WTC11 (cell line): ENCODE data around the gene ZNF526. TPM values are rescaled to one million over a fixed set of nuclear protein-coding genes. Genes with fewer than 3 reads are reported as not detected.
A peak's percentile ranks its signal among the peaks of the same experiment; 100 is the strongest.

Experiments used
- ATAC-seq: fragments of 200-7000 bp; cut with Tn5 transposase; 2 replicates; pipeline ENCODE4 v1.10.0; 2021; ENCODE audit warnings: mild to moderate bottlenecking, moderate library complexity
- CTCF ChIA-PET: fragments of 300-600 bp; sonication (Branson Sonifier 250); formaldehyde crosslinking; loops from one replicate; lab custom pipeline; 2021; ENCODE audit warnings: antibody characterized with exemption; lab: Charles Lee
- POLR2A ChIA-PET: fragments of 350-600 bp; sonication (Branson Sonifier 250); formaldehyde crosslinking; loops from one replicate; lab custom pipeline; 2021; ENCODE audit warnings: antibody characterized with exemption; lab: Charles Lee
- DNase-seq: peaks from one replicate; pipeline ENCODE4 v3.0.0; 2021; ENCODE audit warnings: low spot score
- H3K27ac Mint-ChIP-seq: 2 replicates; pipeline ENCODE4 v1.8.0; 2021; ENCODE audit warnings: mixed read lengths
- H3K27me3 Mint-ChIP-seq: 2 replicates; pipeline ENCODE4 v1.8.0; 2021; ENCODE audit warnings: low read depth, mild to moderate bottlenecking, moderate library complexity, mixed read lengths
- H3K36me3 Mint-ChIP-seq: 2 replicates; pipeline ENCODE4 v1.8.0; 2021; ENCODE audit warnings: mixed read lengths
- H3K4me1 Mint-ChIP-seq: 2 replicates; pipeline ENCODE4 v1.8.0; 2022; ENCODE audit warnings: mixed read lengths
- H3K4me3 Mint-ChIP-seq: 2 replicates; pipeline ENCODE4 v1.8.0; 2021; ENCODE audit warnings: mild to moderate bottlenecking, moderate library complexity, mixed read lengths
- H3K9me3 Mint-ChIP-seq: 2 replicates; pipeline ENCODE4 v1.8.0; 2021; ENCODE audit warnings: mixed read lengths
- ATF2 ChIP-seq: sonication (generic); formaldehyde crosslinking; IDR thresholded peaks from 2 replicates; pipeline ENCODE4 v1.8.1; 2022; ENCODE audit warnings: low read depth, missing genetic modification reagents, borderline replicate concordance
- CREM ChIP-seq: sonication (generic); formaldehyde crosslinking; IDR thresholded peaks from 2 replicates; pipeline ENCODE4 v1.8.1; 2022; ENCODE audit warnings: mild to moderate bottlenecking, missing genetic modification reagents, moderate library complexity
- ETV6 ChIP-seq: sonication (generic); formaldehyde crosslinking; IDR thresholded peaks from 2 replicates; pipeline ENCODE4 v1.8.1; 2022; ENCODE audit warnings: mild to moderate bottlenecking, missing genetic modification reagents
- FOXK1 ChIP-seq: sonication (generic); formaldehyde crosslinking; IDR thresholded peaks from 2 replicates; pipeline ENCODE4 v1.8.0; 2022; ENCODE audit warnings: mild to moderate bottlenecking, moderate library complexity, missing genetic modification reagents
- FOXP1 ChIP-seq: sonication (generic); formaldehyde crosslinking; IDR thresholded peaks from 2 replicates; pipeline ENCODE4 v1.8.0; 2022; ENCODE audit warnings: missing genetic modification reagents, mild to moderate bottlenecking, moderate library complexity, borderline replicate concordance
- HMGXB4 ChIP-seq: sonication (generic); formaldehyde crosslinking; IDR thresholded peaks from 2 replicates; pipeline ENCODE4 v1.8.1; 2023; ENCODE audit warnings: mild to moderate bottlenecking, moderate library complexity, missing genetic modification reagents
- JUN ChIP-seq: sonication (generic); formaldehyde crosslinking; IDR thresholded peaks from 2 replicates; pipeline ENCODE4 v1.8.0; 2023; ENCODE audit warnings: mild to moderate bottlenecking, missing genetic modification reagents
- MAX ChIP-seq: sonication (generic); formaldehyde crosslinking; IDR thresholded peaks from 2 replicates; pipeline ENCODE4 v1.8.0; 2022; ENCODE audit warnings: mild to moderate bottlenecking, missing genetic modification reagents
- MYBL2 ChIP-seq: sonication (generic); formaldehyde crosslinking; IDR thresholded peaks from 2 replicates; pipeline ENCODE4 v1.8.1; 2023; ENCODE audit warnings: mild to moderate bottlenecking, moderate library complexity, missing genetic modification reagents
- NFATC4 ChIP-seq: fragments of 250-450 bp; sonication (Bioruptor Pico); IDR thresholded peaks from 2 replicates; pipeline ENCODE4 v1.9.0; 2021; ENCODE audit warnings: mild to moderate bottlenecking
- NFYB ChIP-seq: sonication (generic); formaldehyde crosslinking; conservative IDR thresholded peaks from 2 replicates; pipeline ENCODE4 v1.8.0; 2022; ENCODE audit warnings: low read depth, missing genetic modification reagents
- OVOL2 ChIP-seq: fragments of 250-450 bp; sonication (Bioruptor Pico); IDR thresholded peaks from 2 replicates; pipeline ENCODE4 v1.9.0; 2021; ENCODE audit warnings: mild to moderate bottlenecking, borderline replicate concordance
- PREB ChIP-seq: sonication (generic); formaldehyde crosslinking; IDR thresholded peaks from 2 replicates; pipeline ENCODE4 v1.8.1; 2022; ENCODE audit warnings: mild to moderate bottlenecking, missing genetic modification reagents, moderate library complexity, borderline replicate concordance
- RORB ChIP-seq: fragments of 250-450 bp; sonication (Bioruptor Pico); IDR thresholded peaks from 2 replicates; pipeline ENCODE4 v1.9.0; 2021; ENCODE audit warnings: mild to moderate bottlenecking
- SP1 ChIP-seq: sonication (generic); formaldehyde crosslinking; conservative IDR thresholded peaks from 2 replicates; pipeline ENCODE4 v1.8.1; 2022; ENCODE audit warnings: missing genetic modification reagents
- TEAD1 ChIP-seq: sonication (generic); formaldehyde crosslinking; IDR thresholded peaks from 2 replicates; pipeline ENCODE4 v1.8.0; 2022; ENCODE audit warnings: mild to moderate bottlenecking, missing genetic modification reagents
- USF1 ChIP-seq: sonication (generic); formaldehyde crosslinking; IDR thresholded peaks from 2 replicates; pipeline ENCODE4 v1.8.0; 2022; ENCODE audit warnings: mild to moderate bottlenecking, missing genetic modification reagents
- USF2 ChIP-seq: sonication (generic); formaldehyde crosslinking; IDR thresholded peaks from 2 replicates; pipeline ENCODE4 v1.8.1; 2023; ENCODE audit warnings: mild to moderate bottlenecking, missing genetic modification reagents, moderate library complexity
- ZNF121 ChIP-seq: sonication (generic); formaldehyde crosslinking; IDR thresholded peaks from 2 replicates; pipeline ENCODE4 v1.8.0; 2023; ENCODE audit warnings: missing genetic modification reagents
- ZNF219 ChIP-seq: sonication (generic); formaldehyde crosslinking; IDR thresholded peaks from 2 replicates; pipeline ENCODE4 v1.8.0; 2023; ENCODE audit warnings: missing genetic modification reagents, mild to moderate bottlenecking, borderline replicate concordance
- ZNF281 ChIP-seq: sonication (generic); formaldehyde crosslinking; IDR thresholded peaks from 2 replicates; pipeline ENCODE4 v1.8.0; 2023; ENCODE audit warnings: mild to moderate bottlenecking, missing genetic modification reagents
- ZNF396 ChIP-seq: fragments of 250-450 bp; sonication (Bioruptor Pico); IDR thresholded peaks from 2 replicates; pipeline ENCODE4 v1.8.0; 2021; ENCODE audit warnings: mild to moderate bottlenecking, moderate library complexity, borderline replicate concordance
- ZNF423 ChIP-seq: fragments of 250-450 bp; sonication (Bioruptor Pico); IDR thresholded peaks from 2 replicates; pipeline ENCODE4 v2.1.2; 2022; ENCODE audit warnings: mild to moderate bottlenecking, moderate library complexity
- total RNA-seq: library from RNA; stranded (reverse); gene quantifications from 3 replicates; pipeline ENCODE4 v1.2.3, GENCODE V29; 2021

Gene ZNF526
- total RNA-seq, 1 experiment from 2014 or later = 18.3 TPM

GRCh38 chr19:42268142-42268703 is 48.1 kb downstream of the ZNF526 start:
- Mint-ChIP-seq H3K27me3 (peaks cover 18% of the 10 kb centered on the region), H3K4me3 (no peak overlapping the region), H3K4me1 (peaks cover 22% of the 10 kb centered on the region), H3K27ac (peak overlapping the region; percentile 73), H3K36me3 (no peaks in the 10 kb centered on the region), H3K9me3 (no peaks in the 10 kb centered on the region)
- TF ChIP-seq TEAD1 (CRISPR knock-in tag) (peak; percentile 82; the same call in 1 of the 2 replicates), JUN (CRISPR knock-in tag) (peak; percentile 79; the same call in 1 of the 2 replicates), NFATC4 (CRISPR knock-in tag) (no peak), SP1 (CRISPR knock-in tag) (no peak), USF1 (CRISPR knock-in tag) (peak; percentile 86), ATF2 (CRISPR knock-in tag) (peak; percentile 92), HMGXB4 (CRISPR knock-in tag) (0 out of 2 replicates have a peak, but pooled peaks have one; percentile 32), ZNF281 (peak; percentile 97), USF2 (CRISPR knock-in tag) (peak; percentile 84), MYBL2 (CRISPR knock-in tag) (peak; percentile 59; the same call in 1 of the 2 replicates), MAX (CRISPR knock-in tag) (peak; percentile 81), CREM (CRISPR knock-in tag) (0 out of 2 replicates have a peak, but pooled peaks have one; percentile 71), FOXP1 (CRISPR knock-in tag) (peak; percentile 3; the same call in 1 of the 2 replicates), OVOL2 (CRISPR knock-in tag) (no peak)
- CTCF ChIA-PET = interaction anchor here (0.6 to 1.0 kb wide), 2 partner anchors 11 to 12 kb away, joined by 4 read pairs; no protein-coding TSS in a partner anchor
- POLR2A ChIA-PET = interaction anchor here (0.9 to 1.4 kb wide), 2 partner anchors 13 to 17 kb away, joined by 3 to 4 read pairs; partner anchors contain the start of gene ERF
- peak; percentile 64 for ATAC-seq
- DNase-seq = peak; percentile 98

GRCh38 chr19:42268704-42269477 is 48.8 kb downstream of the ZNF526 start, which contains the start of gene CIC:
Gene CIC, plus strand, starts transcription at chr19:42269252. Its CDS starts 2,532 bp downstream, at chr19:42271784.
- H3K27ac Mint-ChIP-seq = peak within 1 kb of the TSS; percentile 73
- TF ChIP-seq PREB (CRISPR knock-in tag) (no peak), ZNF396 (CRISPR knock-in tag) (no peak), RORB (CRISPR knock-in tag) (no peak), ZNF423 (CRISPR knock-in tag) (no peak), ETV6 (CRISPR knock-in tag) (no peak), ZNF219 (CRISPR knock-in tag) (no peak), ZNF121 (no peak), FOXK1 (CRISPR knock-in tag) (peak; percentile 72), NFYB (CRISPR knock-in tag) (peak; percentile 99)

More at GRCh38 chr19:42268704-42269477, 48.8 kb downstream of the ZNF526 start, which contains the start of gene CIC:
- peaks cover 22% of the 10 kb centered on the region for H3K4me1 Mint-ChIP-seq
- no peaks in the 10 kb centered on the region for H3K9me3 Mint-ChIP-seq
- ATAC-seq = peak; percentile 94
- DNase-seq = peak; percentile 100
- POLR2A ChIA-PET = interaction anchor here (1.2 to 1.5 kb wide), 2 partner anchors 11 to 26 kb away, joined by 3 to 5 read pairs; no protein-coding TSS in a partner anchor
- peak within 1 kb of the TSS; percentile 80; the same call in 1 of the 2 replicates for H3K4me3 Mint-ChIP-seq
- CTCF ChIA-PET = interaction anchor here (0.7 to 3.2 kb wide), 3 partner anchors 11 to 83 kb away, joined by 3 to 21 read pairs (median 4); no protein-coding TSS in a partner anchor
- peaks cover 13% of the 10 kb centered on the region for H3K27me3 Mint-ChIP-seq
- H3K36me3 Mint-ChIP-seq = no peaks in the 10 kb centered on the region
